Ishikawa (cell line): ENCODE measurements around the gene DAP.

Source experiments
- CEBPB ChIP-seq: IDR thresholded peaks from 2 replicates; pipeline ENCODE4 v1.6.1; 2012
- CREB1 ChIP-seq: IDR thresholded peaks from 2 replicates; pipeline ENCODE4 v1.6.1; 2012; ENCODE audit warnings: low read depth
- EGR1 ChIP-seq: IDR thresholded peaks from 2 replicates; pipeline ENCODE4 v1.6.1; 2012
- EP300 ChIP-seq: IDR thresholded peaks from 2 replicates; pipeline ENCODE4 v1.6.1; 2012; ENCODE audit warnings: borderline replicate concordance
- FOXM1 ChIP-seq: IDR thresholded peaks from 2 replicates; pipeline ENCODE4 v1.6.1; 2012; ENCODE audit warnings: low read depth, borderline replicate concordance
- NFIC ChIP-seq: IDR thresholded peaks from 2 replicates; pipeline ENCODE4 v1.6.1; 2012
- RAD21 ChIP-seq: IDR thresholded peaks from 2 replicates; pipeline ENCODE4 v1.6.1; 2012; ENCODE audit warnings: low read depth
- REST ChIP-seq: IDR thresholded peaks from 2 replicates; pipeline ENCODE4 v1.6.1; 2012; ENCODE audit warnings: low read depth, mild to moderate bottlenecking
- TAF1 ChIP-seq: IDR thresholded peaks from 2 replicates; pipeline ENCODE4 v1.6.1; 2012; ENCODE audit warnings: low read depth, mild to moderate bottlenecking
- TCF12 ChIP-seq: IDR thresholded peaks from 2 replicates; pipeline ENCODE4 v1.6.1; 2012; ENCODE audit warnings: low read depth
- TEAD4 ChIP-seq: IDR thresholded peaks from 2 replicates; pipeline ENCODE4 v1.6.1; 2012
- YY1 ChIP-seq: IDR thresholded peaks from 2 replicates; pipeline ENCODE4 v1.6.1; 2012; ENCODE audit warnings: low read depth
- ZBTB7A ChIP-seq: IDR thresholded peaks from 2 replicates; pipeline ENCODE4 v1.6.1; 2012; ENCODE audit warnings: low read depth
- TF ChIP-seq, protein P1 (sequence below): IDR thresholded peaks from 2 replicates; pipeline ENCODE4 v1.6.1; 2012
- TF ChIP-seq, protein P2 (sequence below): IDR thresholded peaks from 2 replicates; pipeline ENCODE4 v1.6.1; 2012

The DAP gene

GRCh38 chr5:10699987-10700386 is 61.0 kb downstream of the DAP start:
- TF ChIP-seq RAD21, result no peak
- TF ChIP-seq CREB1, result no peak
- no peak for TF ChIP-seq TCF12
- no peak for TF ChIP-seq REST
- TF ChIP-seq, protein P1, sequence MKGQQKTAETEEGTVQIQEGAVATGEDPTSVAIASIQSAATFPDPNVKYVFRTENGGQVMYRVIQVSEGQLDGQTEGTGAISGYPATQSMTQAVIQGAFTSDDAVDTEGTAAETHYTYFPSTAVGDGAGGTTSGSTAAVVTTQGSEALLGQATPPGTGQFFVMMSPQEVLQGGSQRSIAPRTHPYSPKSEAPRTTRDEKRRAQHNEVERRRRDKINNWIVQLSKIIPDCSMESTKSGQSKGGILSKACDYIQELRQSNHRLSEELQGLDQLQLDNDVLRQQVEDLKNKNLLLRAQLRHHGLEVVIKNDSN, result no peak
- no peak for TF ChIP-seq TAF1
- TF ChIP-seq NFIC, result no peak
- no peak for TF ChIP-seq FOXM1
- no peak for TF ChIP-seq CEBPB

DNA sequence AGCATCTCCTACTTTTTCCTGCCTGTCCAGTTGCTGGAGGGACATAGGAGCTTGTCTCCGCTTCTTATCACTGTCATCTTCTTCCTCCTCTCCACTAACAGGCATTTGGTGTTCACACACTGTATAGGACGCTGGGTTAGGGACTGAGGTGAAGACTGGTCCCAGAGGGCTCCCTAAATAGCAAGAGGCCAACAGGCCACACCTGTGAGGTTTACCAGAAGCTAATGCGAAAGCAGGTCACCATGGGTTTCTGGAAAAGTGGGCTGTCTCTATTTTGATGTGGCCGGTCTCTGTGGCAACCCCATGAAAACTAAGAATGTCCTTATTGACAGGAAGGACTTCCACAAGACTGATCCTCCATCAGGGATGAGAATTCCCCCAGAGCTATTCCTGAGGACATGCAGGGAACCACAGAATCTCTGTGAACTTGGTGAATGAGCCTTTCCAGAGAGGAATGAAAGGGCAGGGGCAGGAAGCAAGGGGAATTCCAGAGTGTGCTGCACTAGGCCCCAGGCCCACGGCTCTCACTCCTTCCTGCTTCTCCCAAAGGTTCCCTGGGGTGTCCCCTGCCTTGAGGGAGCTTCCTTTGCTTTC is 61.7 kb downstream of the DAP start:
- no peak for TF ChIP-seq YY1

- TF ChIP-seq CREB1 (no peak), YY1 (no peak), ZBTB7A (no peak), FOXM1 (no peak), TAF1 (no peak), RAD21 (no peak), CEBPB (no peak), EP300 (no peak), EGR1 (no peak), NFIC (no peak), REST (no peak), TEAD4 (no peak)
- TF ChIP-seq, protein P1, result no peak
- TF ChIP-seq, protein P2, sequence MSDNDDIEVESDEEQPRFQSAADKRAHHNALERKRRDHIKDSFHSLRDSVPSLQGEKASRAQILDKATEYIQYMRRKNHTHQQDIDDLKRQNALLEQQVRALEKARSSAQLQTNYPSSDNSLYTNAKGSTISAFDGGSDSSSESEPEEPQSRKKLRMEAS, result no peak
Measured at GRCh38 chr5:10695759-10696543, 65.1 kb downstream of the DAP start.

- TF ChIP-seq, protein P2, result peak; percentile 74
- TF ChIP-seq TAF1, result no peak
- no peak for TF ChIP-seq FOXM1
- TF ChIP-seq CEBPB, result no peak
- TF ChIP-seq NFIC, result peak; percentile 49
- TF ChIP-seq, protein P1, result no peak
- TF ChIP-seq TEAD4, result no peak
- TF ChIP-seq ZBTB7A, result no peak
- TF ChIP-seq YY1, result peak; percentile 33; the same call in 1 of the 2 replicates
- peak; percentile 92 for TF ChIP-seq RAD21
- TF ChIP-seq EP300, result no peak; the same call in 1 of the 2 replicates
- no peak for TF ChIP-seq CREB1
- TF ChIP-seq TCF12, result no peak
- TF ChIP-seq EGR1, result no peak
- no peak for TF ChIP-seq REST
Measured at GRCh38 chr5:10695055-10695649, 65.9 kb downstream of the DAP start.
